GM19397 (cell line): Measurements from ENCODE around the gene PRSS16.
"Not testable (repeated sequence)": the region's sequence is repeated elsewhere in the genome, so short reads cannot be mapped to it uniquely, and the experiment has no call there.

Experiments
- ATAC-seq: cut with Tn5 transposase; IDR thresholded peaks from one replicate; pipeline ENCODE4 v1.9.1; 2021; ENCODE audit warnings: mild to moderate bottlenecking, moderate library complexity; ENCODE audit not compliant: unreplicated experiment

Gene PRSS16, protein sequence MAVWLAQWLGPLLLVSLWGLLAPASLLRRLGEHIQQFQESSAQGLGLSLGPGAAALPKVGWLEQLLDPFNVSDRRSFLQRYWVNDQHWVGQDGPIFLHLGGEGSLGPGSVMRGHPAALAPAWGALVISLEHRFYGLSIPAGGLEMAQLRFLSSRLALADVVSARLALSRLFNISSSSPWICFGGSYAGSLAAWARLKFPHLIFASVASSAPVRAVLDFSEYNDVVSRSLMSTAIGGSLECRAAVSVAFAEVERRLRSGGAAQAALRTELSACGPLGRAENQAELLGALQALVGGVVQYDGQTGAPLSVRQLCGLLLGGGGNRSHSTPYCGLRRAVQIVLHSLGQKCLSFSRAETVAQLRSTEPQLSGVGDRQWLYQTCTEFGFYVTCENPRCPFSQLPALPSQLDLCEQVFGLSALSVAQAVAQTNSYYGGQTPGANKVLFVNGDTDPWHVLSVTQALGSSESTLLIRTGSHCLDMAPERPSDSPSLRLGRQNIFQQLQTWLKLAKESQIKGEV

GRCh38 chr6:27247133-27247836 is at the start of gene PRSS16:
TSS of gene PRSS16 (plus strand) at chr6:27247701. CDS start at chr6:27247738, 37 bp downstream.
- ATAC-seq: no peak

DNA sequence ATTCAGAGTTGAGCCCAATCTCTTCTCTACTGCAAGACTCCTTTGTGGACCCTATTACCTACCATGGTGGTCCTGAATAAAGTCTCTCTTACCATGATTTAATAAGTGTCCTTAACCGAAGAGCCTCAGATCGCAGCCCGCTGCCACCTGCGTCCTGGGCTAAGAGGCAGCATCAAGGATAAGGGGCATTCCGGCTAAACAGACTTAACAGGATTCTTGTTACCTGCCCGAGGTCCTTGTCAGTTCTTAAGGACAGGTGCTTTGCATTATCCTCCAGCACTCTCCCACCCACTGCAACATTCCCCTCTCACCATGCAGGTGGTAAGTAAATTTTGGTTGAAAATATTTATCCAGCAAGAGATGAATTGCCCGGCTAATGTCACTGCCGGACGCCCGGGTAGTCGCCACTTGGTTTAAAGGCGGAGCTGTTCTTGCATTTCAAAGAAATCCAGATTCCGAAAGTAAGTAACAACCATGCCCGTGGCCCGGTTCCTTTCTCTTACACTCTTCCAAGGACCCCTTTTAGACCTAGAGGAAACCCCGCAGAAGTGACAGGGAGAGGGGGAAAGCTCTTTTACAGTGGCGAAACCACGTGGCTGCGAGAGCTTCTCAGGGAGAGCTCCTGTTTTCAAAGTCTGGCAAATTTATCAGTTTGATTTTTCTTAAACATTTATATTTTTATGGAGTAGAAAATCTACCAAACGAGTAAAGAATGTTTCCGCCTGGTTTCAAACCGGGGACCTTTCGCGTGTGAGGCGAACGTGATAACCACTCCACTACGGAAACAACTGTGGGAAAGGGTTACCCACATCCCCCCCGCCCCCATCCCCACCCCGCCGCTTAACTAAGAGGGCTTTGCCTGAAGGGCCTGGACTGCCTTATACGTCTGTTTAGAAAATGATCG is 41.9 kb upstream of the PRSS16 start:
- ATAC-seq: no peak

DNA sequence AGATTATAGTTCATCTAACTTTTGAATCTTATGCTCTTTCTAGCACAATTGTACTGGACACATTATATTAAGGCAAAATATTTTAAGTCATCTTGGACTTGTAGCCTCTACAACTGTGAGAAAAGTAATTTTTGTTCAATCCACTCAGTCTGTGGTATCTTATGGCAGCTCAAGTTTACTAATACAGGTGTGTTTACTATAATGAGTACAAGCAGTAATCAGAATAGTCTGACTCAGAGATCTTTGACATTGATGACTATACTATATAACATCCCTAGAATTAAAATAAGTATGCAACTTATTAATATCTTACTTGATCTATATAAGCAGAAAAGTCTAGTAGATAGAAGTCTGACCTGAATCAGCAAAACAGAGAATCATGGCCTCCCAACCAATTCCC is 40.7 kb upstream of the PRSS16 start:
- ATAC-seq: no peak

DNA sequence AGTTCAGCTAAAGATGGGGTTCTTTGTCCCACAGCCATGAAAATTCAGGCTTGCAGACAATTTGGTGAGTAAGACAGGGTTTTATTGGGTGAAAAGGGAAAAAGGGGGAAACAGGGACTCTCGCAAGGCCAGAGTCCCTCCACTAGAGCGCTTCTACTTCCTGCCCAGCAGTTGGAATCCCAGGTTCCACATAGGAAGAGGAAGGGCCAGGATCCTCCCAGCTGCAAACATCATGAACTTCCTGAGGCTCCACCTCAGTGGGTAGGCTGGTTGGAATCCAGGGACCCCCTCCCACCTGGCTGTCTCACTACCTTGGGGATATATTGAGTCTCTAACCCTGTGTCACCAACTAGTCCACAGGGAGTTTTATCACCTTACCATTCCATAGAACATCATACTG is 39.5 kb upstream of the PRSS16 start:
- ATAC-seq: no peak

DNA sequence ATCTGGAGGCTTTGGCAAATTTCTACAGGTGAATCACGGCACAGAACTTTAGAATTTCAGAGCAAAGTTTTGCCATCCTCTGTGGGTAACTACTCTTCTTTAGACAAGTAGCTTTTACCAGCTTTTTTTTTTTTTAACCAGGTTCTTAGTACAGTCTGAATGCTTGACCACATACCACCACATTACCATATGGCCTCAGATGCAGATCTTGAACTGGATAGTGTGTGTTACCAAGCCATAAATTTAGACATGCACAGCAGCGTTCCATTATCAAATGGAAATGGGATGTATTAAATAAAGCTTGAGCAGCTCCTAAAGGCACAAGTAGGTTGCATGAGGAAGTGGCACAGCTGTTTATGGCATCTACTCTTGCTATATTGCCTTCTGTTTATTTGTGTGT is 38.3 kb upstream of the PRSS16 start:
- ATAC-seq: no peak

GRCh38 chr6:27209659-27210269 is 37.7 kb upstream of the PRSS16 start:
- ATAC-seq: no peak

GRCh38 chr6:27213091-27213517 is 34.4 kb upstream of the PRSS16 start:
- not testable (repeated sequence) for ATAC-seq

GRCh38 chr6:27213544-27214125 is 33.9 kb upstream of the PRSS16 start:
- no peak for ATAC-seq

DNA sequence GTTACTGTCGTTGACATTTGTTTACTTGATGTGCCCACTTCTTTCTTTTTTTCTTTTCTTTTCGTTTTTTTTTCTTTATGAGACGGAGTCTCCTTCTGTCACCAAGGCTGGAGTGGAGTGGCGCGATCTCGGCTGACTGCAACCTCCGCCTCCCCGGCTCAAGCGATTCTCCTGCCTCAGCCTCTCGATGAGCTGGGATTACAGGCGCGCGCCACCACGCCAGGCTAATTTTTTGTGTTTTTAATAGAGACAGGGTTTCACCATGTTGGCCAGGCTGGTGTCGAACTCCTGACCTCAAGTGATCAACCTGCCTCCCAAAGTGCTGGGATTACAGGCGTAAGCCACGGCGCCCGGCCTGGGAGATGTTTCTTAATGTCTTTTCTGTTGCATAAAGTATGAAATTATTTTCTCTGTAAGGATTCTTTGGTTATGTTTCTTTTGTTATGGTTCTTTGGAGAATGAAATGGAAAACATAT is 33.3 kb upstream of the PRSS16 start:
- ATAC-seq: no peak

- ATAC-seq: no peak
Measured at GRCh38 chr6:27216874-27217273, 30.6 kb upstream of the PRSS16 start.

GRCh38 chr6:27222971-27223370 is 24.5 kb upstream of the PRSS16 start:
- not testable (repeated sequence) for ATAC-seq

GRCh38 chr6:27224729-27225128 is 22.8 kb upstream of the PRSS16 start:
- ATAC-seq: no peak

GRCh38 chr6:27228963-27229477 is 18.5 kb upstream of the PRSS16 start:
- ATAC-seq: no peak

GRCh38 chr6:27230758-27231111 is 16.8 kb upstream of the PRSS16 start:
- ATAC-seq: no peak

GRCh38 chr6:27234576-27234975 is 12.9 kb upstream of the PRSS16 start:
- ATAC-seq: no peak

DNA sequence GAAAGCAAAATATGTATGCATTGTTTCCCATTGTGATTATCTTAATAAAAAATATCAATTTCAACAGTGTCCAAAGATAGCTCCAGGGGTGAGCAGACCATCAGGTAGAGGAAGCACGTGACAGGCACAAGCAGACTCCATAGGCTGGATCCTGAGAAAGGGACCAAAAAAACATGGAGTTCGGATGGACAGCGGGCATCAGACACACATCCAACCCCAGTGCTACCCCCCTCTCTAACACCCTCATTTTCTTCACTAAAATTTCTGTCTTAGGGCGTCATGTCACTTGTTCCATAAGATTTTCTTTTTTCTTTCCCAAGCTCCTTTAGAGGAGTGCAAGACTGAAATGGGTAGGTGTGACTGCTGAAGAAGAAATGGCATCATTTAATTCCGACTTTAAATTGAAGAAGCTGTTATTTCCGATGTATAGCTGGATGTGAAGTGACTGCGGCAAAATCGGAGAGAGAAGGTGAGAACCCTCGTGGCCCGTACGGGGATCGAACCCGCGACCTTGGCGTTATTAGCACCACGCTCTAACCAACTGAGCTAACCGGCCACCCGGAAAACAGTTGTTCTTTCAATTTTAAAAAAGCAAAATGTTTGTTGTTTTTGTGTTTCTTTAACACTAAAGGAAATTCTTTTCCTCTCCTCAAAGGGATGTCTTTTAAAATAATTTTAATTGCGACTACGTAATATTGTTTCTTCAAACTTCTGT is 10.3 kb upstream of the PRSS16 start:
- no peak for ATAC-seq

- no peak for ATAC-seq
Measured at GRCh38 chr6:27238010-27238983, 9.2 kb upstream of the PRSS16 start.

DNA sequence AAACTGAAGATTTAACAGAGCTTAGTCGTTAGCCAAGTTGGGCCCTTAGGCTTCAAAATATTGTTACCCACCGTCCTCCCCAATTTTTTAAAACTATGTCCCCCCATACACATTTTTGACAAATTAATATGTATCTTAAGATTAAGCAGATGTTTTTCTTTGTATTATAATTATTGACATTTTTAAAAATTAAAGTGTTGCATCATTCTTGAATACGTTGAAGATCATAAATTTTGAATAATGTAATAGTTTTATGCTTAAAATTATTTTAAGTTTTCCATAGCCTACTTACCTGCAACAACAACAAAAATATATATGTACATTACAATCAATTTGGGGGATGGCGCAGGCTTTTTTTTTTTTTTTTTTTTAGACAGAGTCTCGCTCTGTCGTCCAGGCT is 8.2 kb upstream of the PRSS16 start:
- ATAC-seq: no peak
